GM18907 (cell line): Measurements from ENCODE around the gene NAV1.

Experiments
- ATAC-seq: cut with Tn5 transposase; IDR thresholded peaks from one replicate; pipeline ENCODE4 v1.9.1; 2021; ENCODE audit warnings: mild to moderate bottlenecking, moderate library complexity; ENCODE audit not compliant: unreplicated experiment

The NAV1 gene

DNA sequence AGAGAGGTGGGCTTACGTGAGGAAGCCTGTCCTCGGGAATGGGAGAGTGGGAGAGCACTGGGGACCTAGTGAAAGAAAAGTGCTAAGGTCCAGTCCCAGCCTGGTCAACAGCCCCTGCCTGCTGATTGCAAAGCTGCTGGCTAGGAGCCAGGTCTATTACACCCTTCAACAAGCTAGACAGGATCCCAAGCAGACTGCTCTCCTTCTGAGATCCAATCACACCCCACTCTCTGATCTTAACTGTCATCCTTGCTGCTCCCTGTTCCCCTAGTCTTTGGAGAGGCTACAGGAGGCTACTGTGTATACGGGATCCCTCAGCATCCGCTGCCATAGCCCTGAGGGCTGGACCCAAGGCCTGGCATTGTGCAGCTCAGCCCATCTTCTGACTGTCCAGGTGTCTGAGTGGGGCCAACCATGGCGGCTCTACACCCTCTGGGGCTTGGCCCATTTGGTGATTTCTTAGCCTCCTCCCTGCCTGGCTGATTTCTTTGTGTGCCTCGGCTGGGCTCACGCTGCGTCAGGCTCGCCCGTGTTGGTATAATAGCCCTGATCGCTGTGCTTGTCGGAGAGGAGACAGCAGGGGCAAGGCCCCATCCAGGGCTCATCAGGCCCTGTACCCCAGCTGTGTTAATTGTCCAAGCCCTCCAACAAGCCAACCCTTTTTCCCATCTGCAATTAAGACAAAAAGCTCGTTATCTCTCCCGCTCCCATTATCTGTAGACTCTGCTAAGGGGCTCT is 43.9 kb downstream of the NAV1 start:
- ATAC-seq = no peak

DNA sequence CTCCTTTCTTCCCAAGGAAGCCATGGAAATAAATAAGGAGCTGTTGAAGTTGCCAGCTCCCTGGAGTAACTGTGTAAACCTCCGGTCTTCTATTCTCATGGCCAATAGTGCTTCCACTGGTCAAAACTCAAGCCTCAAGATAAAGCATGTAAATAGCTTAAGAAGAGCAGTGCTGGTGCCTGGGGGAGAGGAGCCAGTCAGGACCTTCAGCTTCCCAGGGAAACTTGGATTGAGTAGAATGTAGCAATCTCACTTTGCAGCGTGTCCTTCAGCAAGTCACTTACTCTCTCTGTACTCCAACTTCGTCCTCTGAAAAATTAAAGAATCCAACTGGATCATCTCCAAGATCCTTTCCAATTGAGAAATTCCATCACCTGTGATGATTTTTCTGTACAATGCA is 44.7 kb downstream of the NAV1 start:
- ATAC-seq = no peak

DNA sequence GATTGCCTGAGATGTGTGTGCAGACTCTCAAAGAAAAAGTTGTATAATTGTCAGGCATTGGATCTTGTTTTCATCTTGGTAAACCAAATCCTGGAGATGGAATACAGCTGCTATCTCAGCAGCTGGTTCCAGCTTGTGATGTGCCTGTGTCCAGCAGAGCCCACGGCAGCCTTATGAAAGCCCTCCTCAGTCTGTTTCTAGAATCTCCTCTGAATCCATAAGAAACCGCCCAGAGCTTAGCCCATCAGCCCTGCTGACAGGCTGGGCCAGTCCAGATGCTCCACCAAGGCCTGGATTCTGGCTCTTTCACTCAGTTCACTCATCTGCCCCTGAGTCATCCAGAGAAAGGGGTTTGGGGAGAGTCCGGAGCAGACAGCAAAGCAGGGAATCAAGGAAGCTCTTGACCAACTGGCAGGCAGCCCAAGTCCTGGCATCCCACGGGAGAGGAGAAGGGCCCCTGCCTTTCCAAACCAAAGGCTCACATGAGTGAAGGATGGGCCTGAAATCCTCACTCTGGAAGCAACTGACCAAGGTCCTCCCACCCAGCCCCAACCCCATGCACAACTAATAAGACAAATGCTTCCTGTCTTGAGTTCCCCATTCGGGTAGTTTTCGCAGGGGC is 45.7 kb downstream of the NAV1 start:
- ATAC-seq = no peak

DNA sequence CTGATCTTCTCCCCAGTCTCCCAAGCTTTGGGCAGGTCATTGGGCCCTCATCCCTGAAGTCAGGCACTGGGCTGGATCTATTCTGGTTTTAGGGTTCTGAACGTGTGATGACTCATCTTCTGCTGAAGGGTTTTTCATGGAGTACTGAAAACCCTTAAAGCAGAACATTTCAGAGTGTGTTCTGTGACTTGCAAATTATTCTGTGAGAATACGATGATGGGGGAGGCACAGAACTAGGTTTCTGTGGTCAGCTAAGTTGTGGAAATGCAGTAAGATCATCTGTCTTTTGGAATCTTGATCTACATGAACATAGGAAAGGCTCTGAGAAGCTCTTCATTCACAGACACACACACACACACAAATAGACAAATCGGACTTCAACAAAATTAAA is 46.2 kb downstream of the NAV1 start:
- no peak for ATAC-seq

DNA sequence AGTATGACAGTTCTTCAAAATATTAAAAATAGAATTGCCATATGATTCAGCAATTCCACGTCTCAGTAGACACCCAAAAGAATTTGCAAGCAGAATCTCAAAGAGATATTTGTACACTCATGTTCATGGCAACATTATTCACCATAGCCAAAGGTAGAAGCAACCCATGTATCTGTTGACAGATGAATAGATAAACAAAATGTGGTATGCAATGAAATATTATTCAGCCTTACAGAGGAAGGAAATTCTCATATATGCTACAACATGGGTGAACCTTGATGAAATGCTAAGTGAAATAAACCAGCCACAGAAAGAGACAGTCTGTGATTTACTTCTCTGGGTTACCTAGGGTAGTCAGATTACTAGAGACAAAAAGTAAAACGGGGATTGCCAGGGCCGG is 47.0 kb downstream of the NAV1 start:
- no peak for ATAC-seq

DNA sequence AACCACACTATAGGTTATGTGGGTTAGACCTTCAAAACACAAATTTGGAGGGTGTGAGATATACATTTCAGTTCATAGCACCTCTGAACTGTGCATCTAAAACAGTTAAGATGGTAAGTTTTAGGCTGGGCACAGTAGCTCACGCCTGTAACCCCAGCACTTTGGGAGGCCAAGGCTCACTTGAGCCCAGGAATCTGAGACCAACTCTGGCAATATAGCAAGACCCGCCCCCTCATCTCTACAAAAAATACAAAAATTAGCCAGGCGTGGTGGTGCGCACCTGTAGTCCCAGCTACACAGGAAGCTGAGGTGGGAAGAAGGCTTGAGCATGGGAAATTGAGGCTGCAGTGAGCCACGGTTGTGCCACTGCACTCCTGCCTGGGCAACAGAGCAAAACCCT is 47.9 kb downstream of the NAV1 start:
- ATAC-seq = no peak

DNA sequence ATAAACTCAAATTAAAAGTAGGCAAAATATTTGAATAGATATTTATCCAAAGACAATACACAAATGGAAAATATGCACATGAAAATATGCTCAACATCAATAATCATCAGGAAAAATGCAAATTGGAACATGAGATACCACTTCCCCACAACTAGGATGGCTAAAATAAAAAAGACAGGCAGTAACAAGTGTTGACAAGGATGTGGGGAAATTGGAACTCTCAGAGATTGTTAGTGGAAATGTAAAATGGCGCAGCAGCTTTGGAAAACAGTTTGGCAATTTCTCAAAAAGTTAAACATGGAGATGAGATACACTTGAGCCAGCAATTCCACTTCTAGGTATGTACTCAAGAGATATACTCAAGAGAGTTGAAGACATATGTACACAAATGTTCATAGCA is 48.8 kb downstream of the NAV1 start:
- ATAC-seq = no peak
